T-helper 2 cell treated with Interferon-gamma antibody and Interleukin-4, amounts not matched to agents 5 μg/mL and 100 μg/mL, for 36 hours (primary cell): Measurements from ENCODE around the gene APPL2.
"Not testable (repeated sequence)": the region's sequence is repeated elsewhere in the genome, so short reads cannot be mapped to it uniquely, and the experiment has no call there.

Experiments
- DNase-seq: peaks from one replicate; pipeline ENCODE4 v3.0.0; 2021; ENCODE audit warnings: low spot score
- H3K27ac Mint-ChIP-seq: one replicate; pipeline ENCODE4 v1.8.0; 2021; ENCODE audit warnings: mild to moderate bottlenecking, mixed read lengths
- H3K27me3 Mint-ChIP-seq: one replicate; pipeline ENCODE4 v1.8.0; 2021; ENCODE audit warnings: low read depth, mixed read lengths
- H3K36me3 Mint-ChIP-seq: one replicate; pipeline ENCODE4 v1.8.0; 2021; ENCODE audit warnings: low read depth, mixed read lengths
- H3K4me1 Mint-ChIP-seq: one replicate; pipeline ENCODE4 v1.8.0; 2021; ENCODE audit warnings: low read depth, mixed read lengths
- H3K4me3 Mint-ChIP-seq: one replicate; pipeline ENCODE4 v1.8.0; 2022; ENCODE audit warnings: mild to moderate bottlenecking, moderate library complexity, mixed read lengths
- H3K9me3 Mint-ChIP-seq: one replicate; pipeline ENCODE4 v1.8.0; 2021; ENCODE audit warnings: mixed read lengths

APPL2 gene

GRCh38 chr12:105267711-105268110, 31.7 kb upstream of the APPL2 start:
- H3K27me3 Mint-ChIP-seq: no peaks in the 10 kb centered on the region

GRCh38 chr12:105264771-105265170, 28.8 kb upstream of the APPL2 start:
- Mint-ChIP-seq H3K27me3 (no peaks in the 10 kb centered on the region), H3K4me1 (no peaks in the 10 kb centered on the region), H3K4me3 (no peak overlapping the region), H3K27ac (no peak overlapping the region), H3K9me3 (no peaks in the 10 kb centered on the region), H3K36me3 (peaks cover 5% of the 10 kb centered on the region)
- no peak for DNase-seq

More at GRCh38 chr12:105267711-105268110, 31.7 kb upstream of the APPL2 start:
- H3K27ac Mint-ChIP-seq: no peak overlapping the region
- peaks cover 7% of the 10 kb centered on the region for H3K36me3 Mint-ChIP-seq
- H3K4me3 Mint-ChIP-seq: no peak overlapping the region
- no peak for DNase-seq
- H3K9me3 Mint-ChIP-seq: no peaks in the 10 kb centered on the region
- H3K4me1 Mint-ChIP-seq: no peaks in the 10 kb centered on the region

- Mint-ChIP-seq H3K4me1 (no peaks in the 10 kb centered on the region), H3K9me3 (no peaks in the 10 kb centered on the region), H3K4me3 (no peak overlapping the region), H3K27ac (no peak overlapping the region), H3K36me3 (peaks cover 5% of the 10 kb centered on the region), H3K27me3 (no peaks in the 10 kb centered on the region)
- DNase-seq: no peak
These were observed 26.6 kb upstream of the APPL2 start for GRCh38 chr12:105262461-105263184.

- Mint-ChIP-seq H3K4me3 (no peak overlapping the region), H3K9me3 (no peaks in the 10 kb centered on the region), H3K4me1 (peaks cover 2% of the 10 kb centered on the region), H3K27ac (no peak overlapping the region), H3K36me3 (peaks cover 9% of the 10 kb centered on the region), H3K27me3 (no peaks in the 10 kb centered on the region)
- no peak for DNase-seq
These were observed 25.0 kb upstream of the APPL2 start for GRCh38 chr12:105261010-105261409.

- peaks cover 12% of the 10 kb centered on the region for H3K36me3 Mint-ChIP-seq
- no peak for DNase-seq
- no peak overlapping the region for H3K4me3 Mint-ChIP-seq
- H3K4me1 Mint-ChIP-seq: peaks cover 4% of the 10 kb centered on the region
- no peak overlapping the region for H3K27ac Mint-ChIP-seq
- H3K27me3 Mint-ChIP-seq: no peaks in the 10 kb centered on the region
- H3K9me3 Mint-ChIP-seq: no peaks in the 10 kb centered on the region
These were observed 23.3 kb upstream of the APPL2 start for GRCh38 chr12:105259226-105259625.

GRCh38 chr12:105257321-105257728, 21.4 kb upstream of the APPL2 start:
- H3K4me3 Mint-ChIP-seq: no peak overlapping the region
- no peak overlapping the region for H3K27ac Mint-ChIP-seq
- peaks cover 9% of the 10 kb centered on the region for H3K36me3 Mint-ChIP-seq
- no peak for DNase-seq
- no peaks in the 10 kb centered on the region for H3K9me3 Mint-ChIP-seq
- H3K27me3 Mint-ChIP-seq: no peaks in the 10 kb centered on the region
- peaks cover 4% of the 10 kb centered on the region for H3K4me1 Mint-ChIP-seq

GRCh38 chr12:105256921-105257320, 20.9 kb upstream of the APPL2 start:
- Mint-ChIP-seq H3K27me3 (no peaks in the 10 kb centered on the region), H3K36me3 (peaks cover 9% of the 10 kb centered on the region), H3K27ac (no peak overlapping the region), H3K4me1 (peaks cover 4% of the 10 kb centered on the region), H3K4me3 (no peak overlapping the region), H3K9me3 (no peaks in the 10 kb centered on the region)
- DNase-seq: no peak

- not testable (repeated sequence) for H3K9me3 Mint-ChIP-seq, H3K27ac Mint-ChIP-seq, H3K27me3 Mint-ChIP-seq, H3K4me3 Mint-ChIP-seq, H3K36me3 Mint-ChIP-seq, DNase-seq, H3K4me1 Mint-ChIP-seq
These were observed 20.5 kb upstream of the APPL2 start for GRCh38 chr12:105256431-105256830.

GRCh38 chr12:105256011-105256410, 20.0 kb upstream of the APPL2 start:
- Mint-ChIP-seq H3K4me1 (peaks cover 4% of the 10 kb centered on the region), H3K27me3 (no peaks in the 10 kb centered on the region), H3K27ac (no peak overlapping the region), H3K4me3 (no peak overlapping the region), H3K9me3 (no peaks in the 10 kb centered on the region), H3K36me3 (peaks cover 9% of the 10 kb centered on the region)
- no peak for DNase-seq

- DNase-seq: no peak
- Mint-ChIP-seq H3K36me3 (peaks cover 9% of the 10 kb centered on the region), H3K4me1 (peaks cover 4% of the 10 kb centered on the region), H3K27ac (no peak overlapping the region), H3K4me3 (no peak overlapping the region), H3K9me3 (no peaks in the 10 kb centered on the region), H3K27me3 (peaks cover 2% of the 10 kb centered on the region)
These were observed 18.0 kb upstream of the APPL2 start for GRCh38 chr12:105253866-105254513.

- Mint-ChIP-seq H3K9me3 (no peaks in the 10 kb centered on the region), H3K27me3 (peaks cover 2% of the 10 kb centered on the region), H3K4me3 (no peak overlapping the region), H3K36me3 (peaks cover 9% of the 10 kb centered on the region), H3K27ac (no peak overlapping the region), H3K4me1 (peaks cover 4% of the 10 kb centered on the region)
- no peak for DNase-seq
These were observed 16.9 kb upstream of the APPL2 start for GRCh38 chr12:105252901-105253300.

- H3K27me3 Mint-ChIP-seq, H3K4me3 Mint-ChIP-seq, DNase-seq, H3K27ac Mint-ChIP-seq, H3K36me3 Mint-ChIP-seq, H3K4me1 Mint-ChIP-seq, H3K9me3 Mint-ChIP-seq: not testable (repeated sequence)
These were observed 9.9 kb upstream of the APPL2 start for GRCh38 chr12:105245776-105246427.

GRCh38 chr12:105245291-105245690, 9.3 kb upstream of the APPL2 start:
- Mint-ChIP-seq H3K27ac (no peak overlapping the region), H3K9me3 (peaks cover 4% of the 10 kb centered on the region), H3K4me1 (no peaks in the 10 kb centered on the region), H3K27me3 (no peaks in the 10 kb centered on the region), H3K36me3 (no peaks in the 10 kb centered on the region), H3K4me3 (no peak overlapping the region)
- DNase-seq: no peak

GRCh38 chr12:105240228-105240627, 4.3 kb upstream of the APPL2 start:
- Mint-ChIP-seq H3K36me3 (no peaks in the 10 kb centered on the region), H3K9me3 (no peaks in the 10 kb centered on the region), H3K4me3 (no peak overlapping the region), H3K27me3 (no peaks in the 10 kb centered on the region), H3K4me1 (peaks cover 9% of the 10 kb centered on the region), H3K27ac (no peak overlapping the region)
- DNase-seq: no peak
